VCaP (cell line): ENCODE results near the gene HSPA5.

Source experiments
- H3K27ac ChIP-seq: fragments of 450-650 bp; 2 replicates; pipeline ENCODE4 v1.5.1; 2017
- TF ChIP-seq, protein P1 (sequence below): fragments of 450-650 bp; conservative IDR thresholded peaks from 2 replicates; pipeline ENCODE4 v1.5.1; 2017; ENCODE audit warnings: mild to moderate bottlenecking, moderate library complexity

HSPA5 gene

DNA sequence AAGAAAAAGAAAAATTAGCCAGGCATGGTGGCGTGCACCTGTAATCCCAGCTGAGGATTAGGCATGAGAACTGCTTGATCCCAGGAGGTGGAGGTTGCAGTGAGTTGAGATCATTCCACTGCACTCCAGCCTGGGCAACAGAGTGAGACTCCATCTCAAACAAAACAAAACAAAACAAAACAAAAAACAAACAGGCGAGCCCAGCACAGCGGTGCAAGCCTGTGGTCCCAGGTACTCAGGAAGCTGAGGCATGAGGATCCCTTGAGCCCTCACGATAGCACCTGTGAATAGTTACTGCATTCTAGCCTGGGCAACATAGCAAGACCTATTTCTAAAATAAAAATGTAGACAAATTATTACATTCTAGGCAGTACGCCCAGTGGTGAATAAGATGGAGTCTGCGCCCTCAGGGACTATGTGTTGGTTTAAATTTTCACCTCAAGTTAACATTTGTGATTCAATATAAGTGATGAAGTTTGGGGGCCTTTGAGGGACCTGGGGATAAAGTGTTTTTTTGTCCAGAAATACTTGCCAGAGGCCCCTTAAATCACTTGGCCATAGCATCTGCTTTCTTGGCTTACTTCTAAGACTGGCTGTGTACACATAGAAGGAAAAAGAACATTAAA is 17.1 kb upstream of the HSPA5 start:
- no peak overlapping the region for H3K27ac ChIP-seq
- TF ChIP-seq, protein P1, sequence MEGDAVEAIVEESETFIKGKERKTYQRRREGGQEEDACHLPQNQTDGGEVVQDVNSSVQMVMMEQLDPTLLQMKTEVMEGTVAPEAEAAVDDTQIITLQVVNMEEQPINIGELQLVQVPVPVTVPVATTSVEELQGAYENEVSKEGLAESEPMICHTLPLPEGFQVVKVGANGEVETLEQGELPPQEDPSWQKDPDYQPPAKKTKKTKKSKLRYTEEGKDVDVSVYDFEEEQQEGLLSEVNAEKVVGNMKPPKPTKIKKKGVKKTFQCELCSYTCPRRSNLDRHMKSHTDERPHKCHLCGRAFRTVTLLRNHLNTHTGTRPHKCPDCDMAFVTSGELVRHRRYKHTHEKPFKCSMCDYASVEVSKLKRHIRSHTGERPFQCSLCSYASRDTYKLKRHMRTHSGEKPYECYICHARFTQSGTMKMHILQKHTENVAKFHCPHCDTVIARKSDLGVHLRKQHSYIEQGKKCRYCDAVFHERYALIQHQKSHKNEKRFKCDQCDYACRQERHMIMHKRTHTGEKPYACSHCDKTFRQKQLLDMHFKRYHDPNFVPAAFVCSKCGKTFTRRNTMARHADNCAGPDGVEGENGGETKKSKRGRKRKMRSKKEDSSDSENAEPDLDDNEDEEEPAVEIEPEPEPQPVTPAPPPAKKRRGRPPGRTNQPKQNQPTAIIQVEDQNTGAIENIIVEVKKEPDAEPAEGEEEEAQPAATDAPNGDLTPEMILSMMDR = no peak

DNA sequence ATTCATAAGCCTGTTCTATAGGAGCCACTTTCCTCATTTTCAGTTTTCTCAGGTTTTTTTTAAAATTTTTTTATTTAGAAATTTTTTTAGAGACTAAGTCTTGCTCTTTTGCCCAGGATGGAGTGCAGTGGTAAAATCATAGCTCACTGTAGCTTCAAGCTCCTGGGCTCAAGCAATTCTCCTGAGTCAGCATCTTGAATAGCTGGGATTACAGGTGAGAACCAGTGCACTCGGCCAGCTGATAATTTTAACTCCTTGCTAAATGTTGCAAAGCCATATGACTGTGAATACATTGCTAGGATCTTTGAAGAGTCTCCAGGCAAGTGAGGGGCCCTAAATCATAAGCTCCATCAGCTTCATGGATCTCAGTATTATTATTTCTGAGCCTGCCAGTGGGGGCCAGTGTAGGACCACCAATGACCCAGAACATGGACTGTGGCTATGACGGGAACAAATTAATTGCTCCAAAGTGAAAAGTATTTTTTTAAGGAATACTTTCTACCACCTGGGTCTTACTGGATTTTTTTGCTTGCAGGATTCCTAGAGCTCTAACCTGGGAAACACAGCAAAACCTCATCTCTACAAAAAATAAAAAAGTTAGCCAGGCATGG is 14.7 kb upstream of the HSPA5 start:
- TF ChIP-seq, protein P1 = peak; percentile 51
- no peak overlapping the region for H3K27ac ChIP-seq

DNA sequence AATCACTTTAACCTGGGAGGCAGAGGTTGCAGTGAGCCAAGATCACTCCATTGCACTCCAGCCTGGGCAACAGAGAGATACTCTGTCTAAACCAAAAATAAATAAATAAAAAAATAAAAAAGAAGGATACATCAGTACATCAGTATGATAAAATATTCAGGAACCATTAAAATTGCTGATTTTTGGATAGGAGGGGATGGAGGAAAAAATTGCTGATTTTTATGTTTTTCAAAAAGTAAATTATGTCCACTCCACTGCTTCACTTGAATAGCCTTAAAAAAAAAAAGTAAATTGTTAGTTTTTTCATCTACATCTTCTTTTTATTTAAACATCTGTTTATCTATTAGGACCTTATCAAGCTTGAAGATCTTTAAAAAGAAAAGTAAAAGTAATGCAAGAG is 13.1 kb upstream of the HSPA5 start:
- TF ChIP-seq, protein P1 = no peak
- H3K27ac ChIP-seq = no peak overlapping the region

DNA sequence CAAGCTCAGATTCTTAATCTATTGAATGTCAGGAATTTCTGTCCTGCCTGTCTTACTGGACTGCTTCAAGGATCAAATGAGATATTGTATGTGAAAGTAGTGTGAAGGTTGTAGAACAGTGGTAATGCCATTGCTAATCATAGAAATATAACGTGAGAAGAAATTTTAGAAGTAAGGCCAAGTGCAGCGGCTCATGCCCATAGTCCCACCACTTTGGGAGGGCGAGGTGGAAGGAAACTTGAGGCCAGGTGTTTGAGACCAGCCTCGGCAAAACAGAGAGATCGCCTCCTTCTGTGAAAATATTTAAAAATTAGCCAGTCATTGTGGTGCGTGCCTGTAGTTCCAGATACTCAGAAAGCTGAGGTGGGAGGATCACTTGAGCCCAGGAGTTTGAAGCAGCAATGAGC is 5.1 kb upstream of the HSPA5 start:
- H3K27ac ChIP-seq = no peak overlapping the region
- TF ChIP-seq, protein P1 = no peak

DNA sequence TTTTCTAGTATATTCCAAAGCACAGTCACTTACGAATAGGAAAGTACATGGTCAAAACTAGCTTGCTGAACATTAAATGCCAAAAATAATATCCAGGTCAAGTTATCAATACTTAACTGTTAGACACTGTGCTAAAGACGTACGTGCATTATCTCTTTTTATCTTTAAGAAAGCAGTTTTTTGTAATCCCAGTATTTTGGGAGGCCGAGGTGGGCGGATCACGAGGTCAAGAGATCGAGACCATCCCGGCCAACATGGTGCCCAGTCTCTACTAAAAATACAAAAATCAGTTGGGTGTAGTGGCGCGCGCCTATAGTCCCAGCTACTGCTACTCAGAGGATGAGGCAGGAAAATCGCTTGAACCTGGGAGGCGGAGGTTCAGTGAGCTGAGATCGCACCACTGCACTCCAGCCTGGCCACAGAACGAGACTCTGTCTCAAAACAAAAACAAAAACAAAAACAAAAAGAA is 2.7 kb upstream of the HSPA5 start:
- H3K27ac ChIP-seq = no peak overlapping the region
- TF ChIP-seq, protein P1 = no peak

DNA sequence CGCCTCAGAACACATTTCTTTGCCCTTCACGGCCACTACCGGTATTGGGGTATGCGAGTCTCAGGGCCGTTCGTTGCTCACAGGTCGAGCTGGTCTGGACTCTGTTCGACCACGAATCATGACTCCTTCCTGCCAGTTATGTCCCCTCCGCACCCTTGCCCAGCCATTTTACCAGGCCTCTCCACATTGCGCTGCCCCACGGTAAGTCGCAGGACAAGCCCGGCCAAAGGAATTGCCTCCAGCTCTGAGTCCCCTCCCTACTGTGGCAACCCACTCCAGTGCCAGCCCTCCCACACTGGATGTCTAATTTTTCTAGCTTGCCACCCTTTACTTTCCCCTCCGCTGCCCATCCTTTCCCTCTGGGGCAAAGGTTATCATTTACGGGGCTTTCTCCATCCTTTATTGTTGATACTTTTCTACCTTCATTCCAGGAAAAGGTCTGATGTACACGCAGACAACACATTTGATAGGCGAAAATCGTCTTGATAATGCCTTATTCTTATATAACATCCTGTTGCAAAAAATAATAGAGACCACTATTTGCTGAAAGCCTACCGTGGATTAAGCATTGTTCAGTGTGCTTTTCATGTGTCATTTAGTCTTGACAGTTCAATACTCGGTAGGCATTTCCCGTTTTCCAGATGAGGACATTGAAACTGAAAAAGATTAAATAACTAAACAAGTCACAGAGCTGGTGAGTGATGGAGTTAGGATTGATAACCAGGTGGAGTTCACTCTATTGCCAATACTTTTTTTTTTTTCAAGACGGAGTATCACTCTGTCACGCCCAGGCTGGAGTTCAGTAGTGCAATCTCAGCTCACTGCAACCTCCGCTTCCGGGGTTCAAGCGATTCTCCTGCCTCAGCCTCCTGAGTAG is 958 bp upstream of the HSPA5 start:
- H3K27ac ChIP-seq = peak overlapping the region; percentile 91
- TF ChIP-seq, protein P1 = no peak

DNA sequence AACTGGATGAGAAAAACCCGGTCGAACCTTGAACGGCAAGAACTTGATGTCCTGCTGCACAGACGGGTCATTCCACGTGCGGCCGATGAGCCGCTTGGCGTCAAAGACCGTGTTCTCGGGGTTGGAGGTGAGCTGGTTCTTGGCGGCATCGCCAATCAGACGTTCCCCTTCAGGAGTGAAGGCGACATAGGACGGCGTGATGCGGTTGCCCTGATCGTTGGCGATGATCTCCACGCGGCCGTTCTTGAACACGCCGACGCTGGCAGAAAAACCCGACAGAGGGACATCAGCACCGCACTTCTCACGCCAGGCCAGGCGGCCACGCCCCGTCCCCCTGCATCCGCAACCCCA is 519 bp downstream of the HSPA5 start:
- H3K27ac ChIP-seq = peak overlapping the region; percentile 91
- TF ChIP-seq, protein P1 = no peak
